HG02610 (cell line): ENCODE measurements around the gene SMOC2.

ENCODE experiments used
- ATAC-seq: cut with Tn5 transposase; IDR thresholded peaks from one replicate; pipeline ENCODE4 v1.9.1; 2021; ENCODE audit warnings: mild to moderate bottlenecking, moderate library complexity; ENCODE audit not compliant: unreplicated experiment

SMOC2 gene

GRCh38 chr6:168479421-168479820 is 38.4 kb downstream of the SMOC2 start:
- ATAC-seq, result no peak

DNA sequence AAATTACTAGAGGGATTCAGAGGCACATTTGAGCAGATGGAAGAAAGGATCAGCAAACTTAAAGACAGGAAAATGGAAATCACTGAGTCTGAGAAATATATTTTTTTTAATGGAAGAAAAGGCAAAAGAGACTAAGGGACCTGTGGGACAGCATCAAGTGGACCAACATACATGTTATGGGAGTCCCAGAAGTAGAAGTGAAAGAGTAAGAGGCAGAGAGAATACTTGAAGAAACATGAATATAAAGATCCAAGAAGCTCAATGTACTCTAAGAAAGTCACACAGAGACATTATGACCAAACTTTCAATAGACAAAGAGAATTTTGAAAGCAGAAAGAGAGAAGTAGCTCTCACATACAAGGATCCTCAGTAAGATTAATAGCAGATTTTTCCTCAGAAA is 39.5 kb downstream of the SMOC2 start:
- ATAC-seq, result no peak

- ATAC-seq, result no peak
Measured at GRCh38 chr6:168485818-168486217, 44.8 kb downstream of the SMOC2 start.

- ATAC-seq, result no peak
Measured at GRCh38 chr6:168490757-168491156, 49.8 kb downstream of the SMOC2 start.

DNA sequence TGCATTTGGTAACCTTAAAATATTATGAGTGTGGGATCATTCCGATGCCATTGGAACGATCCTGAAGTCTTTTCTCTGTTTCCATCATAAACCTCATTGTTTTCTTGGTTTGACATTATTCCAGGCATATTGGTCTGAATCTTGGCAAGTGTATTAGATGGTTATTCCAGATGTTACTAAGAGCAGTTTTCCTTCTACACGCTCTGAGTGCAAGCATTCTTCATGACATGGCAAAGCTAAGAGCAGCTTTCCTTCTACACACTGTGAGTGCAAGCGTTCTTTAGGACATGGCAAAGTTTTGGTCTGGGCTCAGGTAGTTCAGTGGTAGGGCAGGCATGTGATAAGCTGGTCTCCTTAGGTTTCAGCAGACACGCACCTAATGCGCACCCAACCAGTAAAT is 53.0 kb downstream of the SMOC2 start:
- ATAC-seq, result no peak

- ATAC-seq, result no peak
Measured at GRCh38 chr6:168494726-168495125, 53.7 kb downstream of the SMOC2 start.

DNA sequence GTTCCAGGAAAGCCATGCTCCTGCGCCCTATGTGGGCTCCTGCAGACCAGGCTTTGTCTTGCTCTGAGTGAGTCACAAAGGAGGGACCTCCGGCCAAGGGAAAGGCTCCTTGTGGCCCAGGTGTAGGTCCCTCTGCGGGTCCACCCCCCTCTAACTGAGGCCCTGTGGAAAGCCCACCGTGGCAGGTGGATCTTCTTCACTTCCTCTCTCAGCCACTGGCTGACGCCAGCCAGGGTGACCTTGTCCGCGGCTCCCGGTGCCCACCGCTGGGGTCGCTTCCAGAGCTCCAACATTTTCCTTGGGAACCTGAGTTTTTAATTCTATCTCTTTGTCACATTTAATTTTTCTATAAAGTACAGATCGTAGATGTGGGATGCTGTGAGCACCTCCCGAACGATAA is 54.1 kb downstream of the SMOC2 start:
- ATAC-seq, result no peak

- ATAC-seq, result no peak
Measured at GRCh38 chr6:168495636-168496035, 54.7 kb downstream of the SMOC2 start.

- ATAC-seq, result no peak
Measured at GRCh38 chr6:168496139-168496996, 55.4 kb downstream of the SMOC2 start.

GRCh38 chr6:168496997-168497331 is 56.0 kb downstream of the SMOC2 start:
- no peak for ATAC-seq

- no peak for ATAC-seq
Measured at GRCh38 chr6:168497381-168497780, 56.4 kb downstream of the SMOC2 start.

- no peak for ATAC-seq
Measured at GRCh38 chr6:168498161-168498843, 57.3 kb downstream of the SMOC2 start.

- ATAC-seq, result no peak
Measured at GRCh38 chr6:168499045-168499650, 58.2 kb downstream of the SMOC2 start.

GRCh38 chr6:168500519-168500918 is 59.5 kb downstream of the SMOC2 start:
- ATAC-seq, result no peak

- no peak for ATAC-seq
Measured at GRCh38 chr6:168501561-168501960, 60.6 kb downstream of the SMOC2 start.

GRCh38 chr6:168504366-168504765 is 63.4 kb downstream of the SMOC2 start:
- ATAC-seq, result no peak

DNA sequence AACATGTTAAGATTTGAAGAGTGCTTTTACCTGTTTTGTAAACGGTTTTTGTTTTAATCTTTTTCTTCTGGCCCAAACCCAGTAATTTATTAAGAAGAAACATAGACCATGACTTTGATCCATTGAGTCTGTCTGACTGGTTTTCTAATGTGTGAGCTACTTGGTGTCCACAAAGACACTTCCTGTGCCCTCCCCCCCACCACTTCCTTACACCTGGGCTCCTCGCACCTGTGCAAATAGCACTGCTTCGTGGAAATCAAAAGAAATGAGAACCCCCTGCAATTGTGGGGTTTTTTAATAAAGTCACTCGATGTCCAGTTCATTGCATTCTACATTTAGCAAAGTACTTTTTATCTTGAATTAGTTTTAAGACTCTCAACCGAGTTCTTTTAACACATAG is 65.5 kb downstream of the SMOC2 start:
- no peak for ATAC-seq

DNA sequence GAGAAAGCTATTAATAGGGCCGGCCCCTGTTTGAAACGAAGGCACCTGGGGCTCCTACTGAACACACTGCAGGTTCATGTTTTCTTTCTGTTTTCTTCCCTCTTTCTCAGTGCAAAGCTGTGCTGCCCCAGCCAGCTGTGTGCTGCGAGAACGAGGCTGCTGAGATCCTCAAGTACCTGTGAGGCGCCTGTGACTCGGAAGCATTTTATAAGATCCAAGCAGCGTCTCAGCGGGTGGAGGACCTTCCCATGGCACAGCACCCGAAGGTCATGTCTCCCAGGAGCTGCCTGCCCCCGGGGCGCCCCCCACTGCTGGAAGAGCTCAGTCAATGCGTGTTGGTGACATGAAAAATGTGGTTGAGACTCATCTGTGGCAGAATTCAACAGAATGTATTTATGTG is 66.3 kb downstream of the SMOC2 start:
- no peak for ATAC-seq

DNA sequence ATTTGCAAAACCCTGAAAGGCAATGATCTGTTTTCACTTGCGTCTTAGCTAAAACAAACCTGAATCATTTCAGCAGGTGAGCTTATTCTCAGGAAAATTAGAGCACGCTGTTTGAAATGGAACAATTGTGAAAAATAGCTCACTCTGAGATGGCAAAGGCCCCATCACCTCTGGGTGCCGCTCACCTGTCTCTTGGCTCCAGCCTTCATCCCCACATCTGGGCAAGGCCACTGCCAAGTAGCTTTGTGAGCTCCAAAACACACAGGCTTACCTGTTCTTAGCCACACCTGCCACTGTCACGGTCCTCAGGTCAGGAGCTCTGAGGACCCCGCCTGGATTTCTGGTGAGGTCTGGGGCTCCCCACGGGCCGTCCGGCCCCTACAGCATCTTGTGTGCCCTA is 66.7 kb downstream of the SMOC2 start:
- ATAC-seq, result no peak

GRCh38 chr6:168508903-168509302 is 67.9 kb downstream of the SMOC2 start:
- ATAC-seq, result no peak

GRCh38 chr6:168513766-168514165 is 72.8 kb downstream of the SMOC2 start:
- no peak for ATAC-seq

- ATAC-seq, result no peak
Measured at GRCh38 chr6:168514216-168514615, 73.2 kb downstream of the SMOC2 start.
